ENCODE data around the gene IGSF5.

GRCh38 chr21:39851002-39851618, 106.1 kb downstream of the IGSF5 start:
- TF ChIP-seq POLR2A (IDR thresholded peaks at IDR 0.05; ENCODE audit: low read depth, low read length) (no peak), POLR2AphosphoS5 (IDR thresholded peaks at IDR 0.05; ENCODE audit: low read depth, low read length) (no peak), TAF1 (IDR thresholded peaks at IDR 0.05; ENCODE audit: low read depth, low read length) (no peak), SPI1 (IDR thresholded peaks at IDR 0.05; ENCODE audit: low read depth, low read length) (no peak)

Measured in GM12891 (cell line).